ENCODE data around the gene PIP4K2A.
"Not testable (repeated sequence)": the region's sequence is repeated elsewhere in the genome, so short reads cannot be mapped to it uniquely, and the experiment has no call there.

Gene PIP4K2A
- long read RNA-seq, donor 1, transcript PIP4K2A-202 (10 exons, 3,802 nt): major isoform, 5 of 5 reads
- long read RNA-seq, donor 1, partial matches to known transcripts: 0 of 5 reads
- long read RNA-seq, donor 1, other reads (novel, unspliced or antisense): 0 of 5 reads
- long read RNA-seq, donor 2, partial matches to known transcripts: 0 of 4 reads
- long read RNA-seq, donor 2, other reads (novel, unspliced or antisense): 0 of 4 reads
- long read RNA-seq, donor 3, partial matches to known transcripts: 0 of 1 reads
- long read RNA-seq, donor 3, other reads (novel, unspliced or antisense): 0 of 1 reads
- long read RNA-seq, donor 4, partial matches to known transcripts: 0 of 4 reads
- long read RNA-seq, donor 4, other reads (novel, unspliced or antisense): 0 of 4 reads
- long read RNA-seq, donor 5, partial matches to known transcripts: 0 of 3 reads
- long read RNA-seq, donor 5, other reads (novel, unspliced or antisense): 0 of 3 reads
- long read RNA-seq, donor 6, transcript PIP4K2A-202 (10 exons, 3,802 nt): major isoform, 5 of 5 reads
- long read RNA-seq, donor 6, partial matches to known transcripts: 0 of 5 reads
- long read RNA-seq, donor 6, other reads (novel, unspliced or antisense): 0 of 5 reads
- long read RNA-seq, donor 7, transcript PIP4K2A-202 (10 exons, 3,802 nt): major isoform, 5 of 5 reads
- long read RNA-seq, donor 7, partial matches to known transcripts: 0 of 5 reads
- long read RNA-seq, donor 7, other reads (novel, unspliced or antisense): 0 of 5 reads
- long read RNA-seq, donor 8, partial matches to known transcripts: 0 of 3 reads
- long read RNA-seq, donor 8, other reads (novel, unspliced or antisense): 0 of 3 reads

- peak; percentile 73 for DNase-seq
Observed at GRCh38 chr10:22714479-22715289, at the start of gene PIP4K2A. Gene PIP4K2A, minus strand, starts transcription at chr10:22714578. Its CDS starts 252 bp downstream, at chr10:22714326.

DNA sequence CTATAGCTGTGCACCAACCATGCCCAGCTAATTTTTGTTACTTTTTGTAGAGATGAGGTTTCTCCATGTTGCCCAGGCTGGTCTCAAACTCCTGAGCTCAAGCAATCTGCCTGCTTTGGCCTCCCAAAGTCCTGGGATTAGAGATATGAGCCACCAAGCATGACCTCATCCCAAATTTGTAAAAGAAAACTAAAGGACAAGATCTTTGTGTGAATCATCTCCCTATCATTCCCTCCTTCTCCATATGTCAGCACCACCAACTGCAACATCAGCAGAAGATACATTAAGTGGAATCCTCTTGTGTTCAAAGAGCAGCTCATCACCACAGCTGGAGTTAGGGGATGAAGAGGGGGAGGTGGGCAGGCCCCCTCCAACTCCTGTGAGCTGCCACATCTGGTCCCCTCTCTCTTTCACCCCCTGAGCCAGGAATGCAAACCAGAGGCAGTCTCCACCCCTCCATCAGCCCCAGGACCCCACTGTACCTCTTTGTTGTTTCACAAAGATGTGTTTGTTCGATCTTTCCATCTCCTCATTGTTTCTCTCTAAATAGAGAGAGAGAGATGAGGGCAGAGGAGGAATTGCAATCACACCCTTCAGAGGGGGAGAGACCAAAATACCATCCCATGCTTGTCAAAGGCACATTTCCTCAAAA, 47.3 kb upstream of the PIP4K2A start:
- no peak for DNase-seq

DNA sequence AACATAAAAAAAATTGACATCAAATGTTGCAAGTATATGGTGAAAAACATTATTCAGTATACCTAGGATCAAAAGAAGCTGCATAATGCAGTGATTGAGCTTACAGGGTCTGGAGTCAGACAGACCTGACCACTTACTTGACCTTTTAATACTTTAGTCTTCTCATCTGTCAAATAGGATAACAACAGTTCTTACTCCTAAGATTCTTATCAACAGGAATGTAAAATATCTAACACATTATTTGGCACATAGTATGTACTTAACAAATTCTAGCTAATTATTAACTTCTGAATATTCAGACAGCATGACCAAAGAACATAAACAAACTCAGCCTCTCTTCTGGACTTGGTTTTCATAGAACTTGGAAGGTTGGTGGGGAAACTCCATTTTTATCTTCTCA, 45.6 kb upstream of the PIP4K2A start:
- no peak for DNase-seq

- DNase-seq: no peak
Observed at GRCh38 chr10:22758867-22759266, 44.5 kb upstream of the PIP4K2A start.

DNA sequence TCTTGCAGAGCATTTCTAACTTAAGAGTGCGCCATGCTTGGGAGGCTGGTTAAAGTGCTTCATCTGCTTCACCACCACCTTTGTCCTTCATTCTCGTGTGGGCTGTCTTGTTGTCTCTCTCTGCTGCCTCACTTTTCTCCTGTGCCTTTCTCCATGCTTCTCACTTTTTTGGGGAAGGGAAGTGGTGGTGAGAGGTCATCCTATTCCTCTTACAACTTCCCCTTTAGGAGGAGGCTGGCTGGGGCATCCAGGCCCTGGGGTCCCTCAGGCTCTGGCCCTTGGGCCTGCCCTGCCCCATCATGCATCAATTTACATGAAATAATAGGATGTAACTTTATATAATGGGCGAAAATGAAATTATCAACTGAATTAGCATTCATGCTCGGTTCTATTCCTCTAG, 39.9 kb upstream of the PIP4K2A start:
- DNase-seq: no peak

DNA sequence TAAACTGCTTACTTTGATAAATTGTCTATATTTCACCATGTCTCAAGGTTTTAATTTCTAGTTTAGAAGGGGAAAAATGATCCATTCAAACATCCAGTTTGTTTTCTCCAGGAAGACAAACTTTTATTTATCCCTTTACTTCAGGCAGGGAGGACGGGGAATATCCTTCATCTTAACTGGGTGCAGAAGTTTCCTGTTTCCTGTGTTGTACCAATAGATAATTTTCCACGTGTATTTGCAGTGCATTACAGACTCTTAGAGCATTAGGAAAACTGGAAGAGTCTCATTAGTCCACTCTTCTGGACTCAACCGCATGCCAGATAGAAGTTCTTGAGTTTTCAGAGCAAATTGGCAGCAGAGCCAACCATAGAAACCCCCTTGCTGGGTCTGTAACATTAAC, 39.4 kb upstream of the PIP4K2A start:
- DNase-seq: no peak

GRCh38 chr10:22752272-22752889, 38.0 kb upstream of the PIP4K2A start:
- no peak for DNase-seq

DNA sequence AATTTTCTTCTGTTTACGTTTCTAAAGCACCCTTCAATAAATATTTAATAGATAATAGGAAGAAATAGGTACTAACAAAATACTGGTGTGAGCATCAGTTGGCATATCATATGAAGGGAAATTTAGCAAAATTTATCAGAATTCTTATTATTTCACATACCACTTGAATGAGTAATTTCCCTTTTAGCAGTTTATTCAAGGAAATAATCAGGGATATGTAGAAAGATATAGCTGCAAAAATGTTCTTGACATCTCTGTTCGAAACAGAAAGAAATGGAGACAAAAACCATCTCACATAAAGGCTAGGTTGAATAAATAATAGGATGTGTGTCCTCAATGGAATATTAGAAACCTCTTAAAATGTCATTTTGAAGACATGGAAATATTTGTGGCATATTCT, 35.8 kb upstream of the PIP4K2A start:
- no peak for DNase-seq

DNA sequence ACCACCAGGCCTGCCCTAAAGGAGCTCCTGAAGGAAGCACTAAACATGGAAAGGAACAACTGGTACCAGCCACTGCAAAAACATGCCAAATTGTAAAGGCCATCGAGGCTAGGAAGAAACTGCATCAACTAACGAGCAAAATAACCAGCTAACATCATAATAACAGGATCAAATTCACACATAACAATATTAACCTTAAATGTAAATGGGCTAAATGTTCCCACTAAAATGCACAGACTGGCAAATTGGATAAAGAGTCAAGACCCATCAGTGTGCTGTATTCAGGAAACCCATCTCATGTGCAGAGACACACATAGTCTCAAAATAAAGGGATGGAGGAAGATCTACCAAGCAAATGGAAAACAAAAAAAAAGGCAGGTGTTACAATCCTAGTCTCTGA, 30.5 kb upstream of the PIP4K2A start:
- DNase-seq: not testable (repeated sequence)

DNA sequence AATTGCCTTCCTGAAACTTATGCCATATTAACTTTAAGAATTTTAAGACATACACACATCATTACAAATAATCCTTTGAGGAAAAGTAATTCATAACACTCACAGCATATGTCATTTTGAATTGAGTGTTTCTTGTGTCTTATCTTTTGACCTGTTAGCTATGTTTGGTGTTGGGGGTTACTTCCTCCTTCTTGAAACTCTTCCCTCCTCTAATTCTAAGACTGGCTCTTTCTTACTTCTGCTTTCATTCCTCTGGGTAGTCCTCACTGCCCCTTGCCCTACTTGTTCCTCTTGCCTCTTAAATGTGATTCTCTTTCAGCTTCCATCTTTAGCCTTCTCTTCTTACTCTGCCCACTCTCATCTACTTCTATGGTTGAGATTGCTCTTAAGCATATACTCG, 28.3 kb upstream of the PIP4K2A start:
- no peak for DNase-seq

- not testable (repeated sequence) for DNase-seq
Observed at GRCh38 chr10:22741631-22742030, 27.3 kb upstream of the PIP4K2A start.

DNA sequence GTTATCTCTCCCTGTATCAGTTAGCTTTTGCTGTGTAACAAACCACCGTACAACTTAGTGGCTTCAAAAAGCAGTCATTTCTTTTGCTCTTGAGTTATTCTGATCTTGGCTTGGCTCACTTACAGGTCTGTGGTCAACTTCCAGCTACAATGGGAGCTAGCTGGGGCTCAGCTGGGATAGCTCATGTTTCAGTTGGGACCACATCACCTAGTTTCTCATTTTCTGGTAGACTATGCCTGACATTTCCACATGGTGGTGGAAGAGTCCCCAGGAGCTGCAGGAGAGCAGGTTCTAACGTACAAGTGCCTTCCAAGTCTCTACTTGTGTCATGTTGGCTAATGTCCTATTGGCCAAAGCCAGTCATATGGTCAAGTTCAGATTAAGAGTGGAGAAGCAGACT, 25.8 kb upstream of the PIP4K2A start:
- no peak for DNase-seq

GRCh38 chr10:22737587-22737986, 23.2 kb upstream of the PIP4K2A start:
- no peak for DNase-seq

DNA sequence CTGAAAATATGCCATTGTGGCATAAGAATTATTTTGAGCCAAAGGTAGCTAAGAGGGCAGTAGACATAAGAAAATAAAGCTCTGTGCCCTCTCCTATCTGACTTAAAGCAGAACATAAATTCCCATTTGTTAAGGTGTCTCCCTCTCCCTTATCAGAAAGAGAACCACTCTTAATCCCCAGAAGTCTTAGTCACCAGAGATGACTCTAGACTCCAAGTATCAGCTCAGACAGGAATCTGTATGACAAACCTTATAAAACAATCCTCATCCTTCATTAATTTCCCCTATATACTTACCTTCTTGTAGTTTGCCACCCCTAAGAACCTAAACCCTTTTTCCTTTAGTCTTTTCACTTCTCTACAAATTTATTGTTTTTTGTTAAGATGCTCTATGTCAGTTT, 21.8 kb upstream of the PIP4K2A start:
- DNase-seq: no peak

DNA sequence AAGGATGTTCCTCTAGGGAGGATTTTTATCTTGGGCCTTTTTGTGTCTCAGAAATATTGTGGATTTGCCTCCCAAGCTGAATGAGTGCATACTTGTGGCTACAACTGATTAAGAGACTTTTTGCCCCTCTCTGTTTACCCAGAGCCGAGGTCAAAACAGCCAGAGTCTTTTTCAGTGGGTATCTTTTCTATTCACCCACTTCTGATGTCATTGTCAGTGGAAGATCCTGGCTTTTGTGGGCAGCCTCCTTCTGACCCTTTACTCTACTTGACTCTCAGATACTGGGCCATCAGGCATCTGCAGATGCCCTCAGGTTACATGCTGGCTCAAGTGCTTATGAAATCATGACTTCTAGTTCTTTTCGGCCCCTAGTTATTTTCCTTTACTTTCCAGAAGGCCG, 19.6 kb upstream of the PIP4K2A start:
- no peak for DNase-seq

GRCh38 chr10:22727663-22728062, 13.3 kb upstream of the PIP4K2A start:
- no peak for DNase-seq

GRCh38 chr10:22727112-22727511, 12.7 kb upstream of the PIP4K2A start:
- no peak for DNase-seq

DNA sequence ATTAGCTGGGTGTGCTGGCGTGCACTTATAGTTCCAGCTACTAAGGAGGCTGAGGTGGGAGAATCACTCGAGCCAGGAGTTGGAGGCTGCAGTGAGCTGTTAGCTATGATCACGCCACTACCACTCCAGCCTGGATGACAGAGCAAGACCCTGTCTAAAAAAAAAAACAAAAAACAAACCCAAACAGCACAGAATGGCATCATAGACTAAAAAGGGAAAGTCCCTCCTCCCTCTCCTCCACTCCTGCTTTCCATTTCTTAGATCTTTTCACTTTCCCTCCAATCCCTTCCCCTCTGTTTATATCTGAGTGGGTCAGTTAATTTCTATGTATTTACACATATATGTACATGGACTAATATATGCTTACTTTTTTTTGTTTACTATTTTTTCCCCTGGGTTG, 10.4 kb upstream of the PIP4K2A start:
- no peak for DNase-seq

DNA sequence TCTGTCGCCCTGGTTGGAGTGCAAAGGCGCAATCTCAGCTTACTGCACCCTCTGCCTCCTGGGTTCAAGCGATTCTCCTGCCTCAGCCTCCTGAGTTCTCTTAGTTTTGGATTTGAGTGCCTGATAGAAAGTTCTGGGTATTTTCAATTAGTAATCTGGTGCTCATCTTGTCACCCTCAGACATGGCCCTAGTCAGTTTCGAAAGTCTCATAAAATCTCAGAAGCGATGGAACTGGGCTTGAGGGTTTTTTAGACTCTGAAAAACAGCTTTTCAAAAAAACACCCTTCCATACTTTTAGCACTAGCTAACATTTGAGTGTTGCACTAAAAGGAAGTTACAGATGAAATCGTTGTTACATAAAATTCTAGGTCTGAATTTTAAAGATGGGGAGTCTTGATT, 9.4 kb upstream of the PIP4K2A start:
- DNase-seq: no peak

DNA sequence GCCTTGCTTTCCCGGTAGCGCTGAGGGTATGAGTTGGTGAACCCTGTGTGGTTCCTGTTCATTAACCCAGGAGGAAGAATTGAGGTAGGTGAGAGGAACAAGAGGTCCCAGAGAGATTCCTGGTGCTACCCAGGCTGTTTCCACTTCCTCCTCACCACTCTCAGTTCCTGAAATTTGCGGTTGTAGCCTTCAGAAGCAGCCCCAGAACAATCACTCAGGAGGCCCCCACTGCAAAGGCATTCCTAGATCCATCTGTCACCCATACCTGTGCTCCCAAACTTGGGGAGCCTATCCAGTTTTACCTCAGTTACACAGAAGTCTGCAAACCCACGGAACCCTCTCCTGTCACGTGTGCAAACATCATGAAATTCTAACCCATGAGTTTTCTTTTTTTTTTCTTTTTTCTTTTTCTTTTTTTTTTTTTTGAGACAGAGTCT, 9.0 kb upstream of the PIP4K2A start:
- no peak for DNase-seq

- DNase-seq: no peak
Observed at GRCh38 chr10:22722626-22723169, 8.3 kb upstream of the PIP4K2A start.
